ENCODE results near the gene RNF43. TPM values are rescaled to one million over a fixed set of nuclear protein-coding genes. Genes with fewer than 3 reads are reported as not detected.

The RNF43 gene
- polyA plus RNA-seq, 1 donor: 29.9 TPM

- no CpG with 5 or more reads among the region's 3 CpGs for WGBS (ENCODE audit: insufficient coverage, low lambda C conversion rate)
- H3K36me3 ChIP-seq (ENCODE audit: control insufficient read depth, insufficient read depth, low read length): no peaks in the 10 kb centered on the region
- no peaks in the 10 kb centered on the region for H3K9me3 ChIP-seq (ENCODE audit: control insufficient read depth, low read depth, low read length)
- peaks cover 69% of the 10 kb centered on the region for H3K4me1 ChIP-seq (ENCODE audit: control insufficient read depth, insufficient read depth, low read length)
- DNase-seq: peak; percentile 73 to 87
- peak overlapping the region; percentile 81 for H3K27ac ChIP-seq (ENCODE audit: low read length)
- H3K27me3 ChIP-seq (ENCODE audit: control insufficient read depth, insufficient read depth, low read length): no peaks in the 10 kb centered on the region
- no peak overlapping the region for H3K4me3 ChIP-seq (ENCODE audit: low read length)
Observed at GRCh38 chr17:58394534-58395223, 22.7 kb downstream of the RNF43 start.

- Histone ChIP-seq H3K9me3 (ENCODE audit: control insufficient read depth, low read depth, low read length) (no peaks in the 10 kb centered on the region), H3K36me3 (ENCODE audit: control insufficient read depth, insufficient read depth, low read length) (no peaks in the 10 kb centered on the region), H3K4me3 (ENCODE audit: low read length) (no peak overlapping the region), H3K27ac (ENCODE audit: low read length) (peak overlapping the region; percentile 47), H3K4me1 (ENCODE audit: control insufficient read depth, insufficient read depth, low read length) (peaks cover 67% of the 10 kb centered on the region), H3K27me3 (ENCODE audit: control insufficient read depth, insufficient read depth, low read length) (no peaks in the 10 kb centered on the region)
- peak; percentile 88 to 95 for DNase-seq
- WGBS (ENCODE audit: insufficient coverage, low lambda C conversion rate): 88% methylated on average over 1 of the region's 10 CpGs
Observed at GRCh38 chr17:58391302-58391984, 25.9 kb downstream of the RNF43 start.

GRCh38 chr17:58390884-58391283, 26.4 kb downstream of the RNF43 start:
- H3K27ac ChIP-seq (ENCODE audit: low read length): peak overlapping the region; percentile 47
- WGBS (ENCODE audit: insufficient coverage, low lambda C conversion rate): no CpG with 5 or more reads among the region's 2 CpGs

GRCh38 chr17:58388302-58389190, 28.8 kb downstream of the RNF43 start:
- Histone ChIP-seq H3K9me3 (ENCODE audit: control insufficient read depth, low read depth, low read length) (no peaks in the 10 kb centered on the region), H3K36me3 (ENCODE audit: control insufficient read depth, insufficient read depth, low read length) (no peaks in the 10 kb centered on the region), H3K27ac (ENCODE audit: low read length) (peak overlapping the region; percentile 37), H3K27me3 (ENCODE audit: control insufficient read depth, insufficient read depth, low read length) (no peaks in the 10 kb centered on the region), H3K4me1 (ENCODE audit: control insufficient read depth, insufficient read depth, low read length) (peaks cover 58% of the 10 kb centered on the region), H3K4me3 (ENCODE audit: low read length) (no peak overlapping the region)
- no peak for DNase-seq
- WGBS (ENCODE audit: insufficient coverage, low lambda C conversion rate): 33% methylated on average over 1 of the region's 3 CpGs

More at GRCh38 chr17:58390884-58391283, 26.4 kb downstream of the RNF43 start:
- Histone ChIP-seq H3K27me3 (ENCODE audit: control insufficient read depth, insufficient read depth, low read length) (no peaks in the 10 kb centered on the region), H3K4me3 (ENCODE audit: low read length) (no peak overlapping the region), H3K4me1 (ENCODE audit: control insufficient read depth, insufficient read depth, low read length) (peaks cover 61% of the 10 kb centered on the region), H3K9me3 (ENCODE audit: control insufficient read depth, low read depth, low read length) (no peaks in the 10 kb centered on the region), H3K36me3 (ENCODE audit: control insufficient read depth, insufficient read depth, low read length) (no peaks in the 10 kb centered on the region)
- DNase-seq: no peak

GRCh38 chr17:58387834-58388233, 29.5 kb downstream of the RNF43 start:
- DNase-seq: peak in 1 of 2 donors; percentile 83
- H3K27ac ChIP-seq (ENCODE audit: low read length): peak overlapping the region; percentile 37
- peaks cover 62% of the 10 kb centered on the region for H3K4me1 ChIP-seq (ENCODE audit: control insufficient read depth, insufficient read depth, low read length)
- H3K36me3 ChIP-seq (ENCODE audit: control insufficient read depth, insufficient read depth, low read length): no peaks in the 10 kb centered on the region
- H3K9me3 ChIP-seq (ENCODE audit: control insufficient read depth, low read depth, low read length): no peaks in the 10 kb centered on the region
- H3K4me3 ChIP-seq (ENCODE audit: low read length): no peak overlapping the region
- WGBS (ENCODE audit: insufficient coverage, low lambda C conversion rate): no CpG with 5 or more reads among the region's 1 CpG
- no peaks in the 10 kb centered on the region for H3K27me3 ChIP-seq (ENCODE audit: control insufficient read depth, insufficient read depth, low read length)

- Histone ChIP-seq H3K4me1 (ENCODE audit: control insufficient read depth, insufficient read depth, low read length) (peaks cover 65% of the 10 kb centered on the region), H3K27me3 (ENCODE audit: control insufficient read depth, insufficient read depth, low read length) (no peaks in the 10 kb centered on the region), H3K9me3 (ENCODE audit: control insufficient read depth, low read depth, low read length) (no peaks in the 10 kb centered on the region), H3K27ac (ENCODE audit: low read length) (no peak overlapping the region), H3K4me3 (ENCODE audit: low read length) (no peak overlapping the region), H3K36me3 (ENCODE audit: control insufficient read depth, insufficient read depth, low read length) (no peaks in the 10 kb centered on the region)
- 90% methylated on average over 2 of the region's 3 CpGs for WGBS (ENCODE audit: insufficient coverage, low lambda C conversion rate)
- no peak for DNase-seq
Observed at GRCh38 chr17:58386708-58387107, 30.6 kb downstream of the RNF43 start.

- Histone ChIP-seq H3K9me3 (ENCODE audit: control insufficient read depth, low read depth, low read length) (no peaks in the 10 kb centered on the region), H3K27me3 (ENCODE audit: control insufficient read depth, insufficient read depth, low read length) (no peaks in the 10 kb centered on the region), H3K27ac (ENCODE audit: low read length) (no peak overlapping the region), H3K36me3 (ENCODE audit: control insufficient read depth, insufficient read depth, low read length) (no peaks in the 10 kb centered on the region), H3K4me3 (ENCODE audit: low read length) (no peak overlapping the region), H3K4me1 (ENCODE audit: control insufficient read depth, insufficient read depth, low read length) (peaks cover 67% of the 10 kb centered on the region)
- no peak for DNase-seq
- WGBS (ENCODE audit: insufficient coverage, low lambda C conversion rate): 80% methylated on average over 1 of the region's 4 CpGs
Observed at GRCh38 chr17:58385359-58385899, 31.9 kb downstream of the RNF43 start.

- Histone ChIP-seq H3K4me3 (ENCODE audit: low read length) (no peak overlapping the region), H3K27me3 (ENCODE audit: control insufficient read depth, insufficient read depth, low read length) (no peaks in the 10 kb centered on the region), H3K4me1 (ENCODE audit: control insufficient read depth, insufficient read depth, low read length) (peaks cover 67% of the 10 kb centered on the region), H3K27ac (ENCODE audit: low read length) (no peak overlapping the region), H3K36me3 (ENCODE audit: control insufficient read depth, insufficient read depth, low read length) (no peaks in the 10 kb centered on the region), H3K9me3 (ENCODE audit: control insufficient read depth, low read depth, low read length) (no peaks in the 10 kb centered on the region)
- no peak for DNase-seq
- whole genome bisulfite sequencing (ENCODE audit: insufficient coverage, low lambda C conversion rate): 67% methylated on average over 1 of the region's 3 CpGs
Observed at GRCh38 chr17:58384897-58385296, 32.4 kb downstream of the RNF43 start.

GRCh38 chr17:58383892-58384462, 33.4 kb downstream of the RNF43 start:
- no peaks in the 10 kb centered on the region for H3K9me3 ChIP-seq (ENCODE audit: control insufficient read depth, low read depth, low read length)
- peak overlapping the region; percentile 12 for H3K27ac ChIP-seq (ENCODE audit: low read length)
- H3K4me3 ChIP-seq (ENCODE audit: low read length): no peak overlapping the region
- H3K36me3 ChIP-seq (ENCODE audit: control insufficient read depth, insufficient read depth, low read length): no peaks in the 10 kb centered on the region
- DNase-seq: no peak
- H3K27me3 ChIP-seq (ENCODE audit: control insufficient read depth, insufficient read depth, low read length): no peaks in the 10 kb centered on the region
- no CpG with 5 or more reads among the region's 4 CpGs for WGBS (ENCODE audit: insufficient coverage, low lambda C conversion rate)
- H3K4me1 ChIP-seq (ENCODE audit: control insufficient read depth, insufficient read depth, low read length): peaks cover 72% of the 10 kb centered on the region

GRCh38 chr17:58382872-58383242, 34.5 kb downstream of the RNF43 start:
- peaks cover 72% of the 10 kb centered on the region for H3K4me1 ChIP-seq (ENCODE audit: control insufficient read depth, insufficient read depth, low read length)
- no peak overlapping the region for H3K4me3 ChIP-seq (ENCODE audit: low read length)
- peak in 1 of 2 donors; percentile 47 for DNase-seq
- no peaks in the 10 kb centered on the region for H3K36me3 ChIP-seq (ENCODE audit: control insufficient read depth, insufficient read depth, low read length)
- no peaks in the 10 kb centered on the region for H3K9me3 ChIP-seq (ENCODE audit: control insufficient read depth, low read depth, low read length)
- H3K27me3 ChIP-seq (ENCODE audit: control insufficient read depth, insufficient read depth, low read length): no peaks in the 10 kb centered on the region
- no CpG with 5 or more reads among the region's 1 CpG for WGBS (ENCODE audit: insufficient coverage, low lambda C conversion rate)
- H3K27ac ChIP-seq (ENCODE audit: low read length): peak overlapping the region; percentile 91
